ENCODE data around the gene ECI2. TPM values are rescaled to one million over a fixed set of nuclear protein-coding genes. Genes with fewer than 3 reads are reported as not detected.
A peak's percentile ranks its signal among the peaks of the same experiment; 100 is the strongest.

ECI2 gene
- total RNA-seq, 1 donor from 2014 or later: 26.3 TPM

DNA sequence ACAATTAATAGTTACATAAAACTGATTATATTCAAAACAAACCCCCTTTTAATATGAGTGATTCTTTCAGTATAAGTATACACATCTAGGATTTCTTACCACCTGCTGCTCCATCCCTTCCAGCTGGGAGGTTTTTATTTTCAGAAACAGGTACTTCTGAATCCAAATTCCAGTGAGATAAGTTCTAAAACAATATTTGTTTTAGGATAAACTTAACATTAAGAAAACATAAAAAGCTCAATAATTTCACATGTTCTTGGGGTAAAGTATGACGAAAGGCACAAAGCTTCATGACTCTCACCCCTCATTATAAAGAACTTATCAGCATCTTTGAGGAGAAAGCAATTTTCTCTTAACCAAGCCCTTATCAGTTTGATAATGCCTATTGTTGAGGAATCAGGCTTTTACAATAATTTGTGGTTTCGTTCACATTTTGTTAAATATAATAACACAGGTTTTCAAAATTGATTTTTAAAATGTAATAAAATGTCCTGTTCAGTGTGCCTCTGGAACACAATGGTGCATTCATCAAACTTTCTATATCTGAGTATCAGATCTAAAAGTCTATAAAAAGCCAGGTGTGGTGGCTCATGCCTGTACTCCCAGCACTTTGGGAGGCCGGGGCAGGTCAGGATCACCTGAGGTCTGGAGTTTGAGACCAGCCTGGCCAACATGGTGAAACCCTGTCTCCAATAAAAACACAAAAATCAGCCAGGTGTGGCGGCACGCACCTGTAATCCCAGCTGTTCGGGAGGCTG, 60.7 kb downstream of the ECI2 start:
- no peak for FAIRE-seq
- H3K27me3 ChIP-seq (ENCODE audit: control insufficient read depth, insufficient read depth, low read length): no peaks in the 10 kb centered on the region
- H3K36me3 ChIP-seq (ENCODE audit: control insufficient read depth, insufficient read depth, low read length): no peaks in the 10 kb centered on the region
- TF ChIP-seq, protein P1, sequence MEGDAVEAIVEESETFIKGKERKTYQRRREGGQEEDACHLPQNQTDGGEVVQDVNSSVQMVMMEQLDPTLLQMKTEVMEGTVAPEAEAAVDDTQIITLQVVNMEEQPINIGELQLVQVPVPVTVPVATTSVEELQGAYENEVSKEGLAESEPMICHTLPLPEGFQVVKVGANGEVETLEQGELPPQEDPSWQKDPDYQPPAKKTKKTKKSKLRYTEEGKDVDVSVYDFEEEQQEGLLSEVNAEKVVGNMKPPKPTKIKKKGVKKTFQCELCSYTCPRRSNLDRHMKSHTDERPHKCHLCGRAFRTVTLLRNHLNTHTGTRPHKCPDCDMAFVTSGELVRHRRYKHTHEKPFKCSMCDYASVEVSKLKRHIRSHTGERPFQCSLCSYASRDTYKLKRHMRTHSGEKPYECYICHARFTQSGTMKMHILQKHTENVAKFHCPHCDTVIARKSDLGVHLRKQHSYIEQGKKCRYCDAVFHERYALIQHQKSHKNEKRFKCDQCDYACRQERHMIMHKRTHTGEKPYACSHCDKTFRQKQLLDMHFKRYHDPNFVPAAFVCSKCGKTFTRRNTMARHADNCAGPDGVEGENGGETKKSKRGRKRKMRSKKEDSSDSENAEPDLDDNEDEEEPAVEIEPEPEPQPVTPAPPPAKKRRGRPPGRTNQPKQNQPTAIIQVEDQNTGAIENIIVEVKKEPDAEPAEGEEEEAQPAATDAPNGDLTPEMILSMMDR (IDR thresholded peaks at IDR 0.05; ENCODE audit: insufficient read depth, low read length, severe bottlenecking): no peak
- no peak for DNase-seq (ENCODE audit: low read depth)
- no peak overlapping the region for H3K4me3 ChIP-seq (ENCODE audit: low read depth, low read length)

DNA sequence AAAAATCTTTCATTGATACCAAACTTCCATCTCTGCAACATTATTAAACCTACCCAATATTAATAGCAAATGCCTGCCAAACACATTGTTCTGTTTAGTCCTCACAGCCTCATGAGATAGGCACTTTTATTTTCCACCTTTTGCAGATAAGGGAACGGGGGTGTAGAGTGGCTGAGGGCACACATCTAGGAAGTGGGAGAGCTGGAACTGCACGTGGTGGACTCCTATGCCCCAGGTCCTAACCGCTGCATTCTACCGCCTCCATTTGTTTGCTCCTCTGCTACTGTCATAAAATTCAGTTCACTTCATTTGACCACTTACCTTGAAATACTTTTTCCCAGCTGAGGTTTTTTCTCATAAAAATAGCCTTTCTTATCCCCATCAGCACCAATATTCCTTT, 64.0 kb downstream of the ECI2 start:
- H3K27me3 ChIP-seq (ENCODE audit: control insufficient read depth, insufficient read depth, low read length): no peaks in the 10 kb centered on the region
- DNase-seq (ENCODE audit: low read depth) (no peak), FAIRE-seq (no peak)
- no peak overlapping the region for H3K4me3 ChIP-seq (ENCODE audit: low read depth, low read length)
- TF ChIP-seq, protein P1 (IDR thresholded peaks at IDR 0.05; ENCODE audit: insufficient read depth, low read length, severe bottlenecking): no peak
- no peaks in the 10 kb centered on the region for H3K36me3 ChIP-seq (ENCODE audit: control insufficient read depth, insufficient read depth, low read length)

DNA sequence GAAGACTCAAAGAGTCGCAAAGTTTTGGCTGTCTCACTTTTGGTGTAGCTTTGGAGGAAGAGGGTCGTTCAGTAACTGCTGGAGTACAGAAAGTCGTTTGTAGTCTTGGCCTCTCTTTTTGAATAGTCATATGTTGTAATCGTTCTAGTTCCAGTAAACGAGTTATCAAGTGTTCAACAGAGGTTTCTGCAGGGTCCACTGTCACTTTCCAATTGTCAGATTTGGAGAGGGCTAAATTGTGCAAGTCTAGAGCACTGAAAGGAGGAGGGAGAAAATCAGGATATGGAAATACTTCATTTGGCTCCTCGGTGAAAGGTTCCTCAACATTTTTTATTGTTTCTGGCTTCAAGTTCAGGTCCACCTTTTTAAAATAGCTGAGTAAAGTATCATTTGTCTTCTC, 66.2 kb downstream of the ECI2 start:
- DNase-seq (ENCODE audit: low read depth) (no peak), FAIRE-seq (no peak)
- no peak overlapping the region for H3K4me3 ChIP-seq (ENCODE audit: low read depth, low read length)

DNA sequence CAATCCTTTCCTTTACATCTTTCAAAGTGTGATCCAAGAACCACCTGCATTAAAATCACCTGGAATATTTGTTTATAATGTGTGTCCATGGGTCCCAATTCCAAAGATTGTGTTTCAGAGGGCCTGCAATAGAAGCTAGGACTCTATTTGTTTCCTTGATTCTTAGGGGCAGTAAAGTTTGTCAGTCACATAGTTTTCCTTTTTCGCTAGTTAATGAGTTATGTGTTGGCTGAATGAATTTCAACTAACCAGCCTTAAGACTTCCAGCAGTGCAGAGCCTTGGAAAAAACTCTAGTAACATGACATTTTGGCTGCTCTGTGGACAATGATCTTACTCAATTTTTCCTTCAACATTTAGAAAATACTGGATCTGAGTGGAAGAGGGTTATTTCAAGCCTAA, 67.7 kb downstream of the ECI2 start:
- Histone ChIP-seq H3K36me3 (ENCODE audit: control insufficient read depth, insufficient read depth, low read length) (peaks cover 3% of the 10 kb centered on the region), H3K4me3 (ENCODE audit: low read depth, low read length) (no peak overlapping the region), H3K27me3 (ENCODE audit: control insufficient read depth, insufficient read depth, low read length) (no peaks in the 10 kb centered on the region)
- no peak for FAIRE-seq
- TF ChIP-seq, protein P1 (IDR thresholded peaks at IDR 0.05; ENCODE audit: insufficient read depth, low read length, severe bottlenecking): no peak
- no peak for DNase-seq (ENCODE audit: low read depth)

More for the DNA sequence above, 66.2 kb downstream of the ECI2 start:
- H3K27me3 ChIP-seq (ENCODE audit: control insufficient read depth, insufficient read depth, low read length): no peaks in the 10 kb centered on the region
- H3K36me3 ChIP-seq (ENCODE audit: control insufficient read depth, insufficient read depth, low read length): peaks cover 1% of the 10 kb centered on the region
- TF ChIP-seq, protein P1 (IDR thresholded peaks at IDR 0.05; ENCODE audit: insufficient read depth, low read length, severe bottlenecking): no peak

DNA sequence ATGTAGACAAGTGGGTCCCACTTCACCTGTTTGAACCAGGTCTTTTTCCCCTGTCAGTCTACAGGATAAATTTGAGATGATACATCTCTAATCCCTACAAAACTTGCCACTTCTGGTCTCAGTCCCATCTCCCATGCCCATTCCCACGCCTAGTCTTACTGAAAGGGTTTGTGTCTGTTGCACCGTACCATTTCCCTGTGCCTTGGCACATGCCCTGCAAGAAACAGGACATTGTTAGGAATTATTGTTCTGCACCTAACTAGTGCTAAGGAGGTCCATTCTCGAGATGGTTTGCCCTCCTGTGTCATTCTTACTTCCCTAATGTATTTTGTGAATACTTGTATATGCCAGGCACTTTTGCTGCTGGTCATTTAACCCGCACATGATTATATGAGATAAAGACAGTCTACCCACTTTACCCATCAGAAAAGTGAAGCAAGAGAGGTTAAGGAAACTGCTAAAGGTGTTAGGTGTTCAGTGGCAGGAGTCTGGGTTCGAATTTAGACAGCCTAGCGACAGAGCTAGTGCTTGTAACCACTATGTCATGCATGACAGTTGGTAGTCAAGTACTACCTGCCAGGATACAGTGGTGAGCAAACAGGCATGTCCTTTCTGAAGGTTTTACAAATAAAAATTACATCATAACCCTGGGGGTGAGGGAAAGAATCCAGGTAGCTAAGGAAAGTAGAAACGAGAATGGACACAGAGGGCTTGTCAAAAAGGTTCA, 69.2 kb downstream of the ECI2 start:
- TF ChIP-seq, protein P1 (IDR thresholded peaks at IDR 0.05; ENCODE audit: insufficient read depth, low read length, severe bottlenecking): no peak
- H3K36me3 ChIP-seq (ENCODE audit: control insufficient read depth, insufficient read depth, low read length): peaks cover 8% of the 10 kb centered on the region
- FAIRE-seq (peak; percentile 70), DNase-seq (ENCODE audit: low read depth) (peak; percentile 55)
- H3K27me3 ChIP-seq (ENCODE audit: control insufficient read depth, insufficient read depth, low read length): no peaks in the 10 kb centered on the region
- H3K4me3 ChIP-seq (ENCODE audit: low read depth, low read length): no peak overlapping the region

Other genes with a start within 250 kb of the ECI2 start
- not detected in 2 replicates for gene FAM217A, start 56.4 kb downstream of the ECI2 start, total RNA-seq

All from bronchial epithelial cell (primary cell).